Activated naive CD8-positive, alpha-beta T cell treated with anti-CD3 and anti-CD28 coated beads, Interleukin-2, amount 10 ng/mL, durations not matched to agents 7 days and 5 days (primary cell): Measurements from ENCODE around the gene TFEC. TPM values are rescaled to one million over a fixed set of nuclear protein-coding genes. Genes with fewer than 3 reads are reported as not detected.
"Not testable (repeated sequence)": the region's sequence is repeated elsewhere in the genome, so short reads cannot be mapped to it uniquely, and the experiment has no call there.

Experiments
- ATAC-seq: fragments of 150-1000 bp; cut with Tn5 transposase; one replicate; pipeline ENCODE4 v1.10.0; 2021; ENCODE audit warnings: low read depth, moderate library complexity
- POLR2A ChIA-PET: fragments of 350-600 bp; sonication (Branson Sonifier 250); formaldehyde crosslinking; loops from one replicate; lab custom pipeline; 2021; ENCODE audit warnings: antibody characterized with exemption; lab: Charles Lee
- DNase-seq: peaks from one replicate; pipeline ENCODE4 v3.0.0; 2021
- H3K27ac Mint-ChIP-seq: one replicate; pipeline ENCODE4 v1.8.0; 2022; ENCODE audit warnings: mild to moderate bottlenecking, mixed read lengths
- H3K27me3 Mint-ChIP-seq: one replicate; pipeline ENCODE4 v1.8.0; 2022; ENCODE audit warnings: mild to moderate bottlenecking, moderate library complexity, mixed read lengths
- H3K36me3 Mint-ChIP-seq: one replicate; pipeline ENCODE4 v1.8.0; 2021; ENCODE audit warnings: mild to moderate bottlenecking, mixed read lengths
- H3K4me1 Mint-ChIP-seq: one replicate; pipeline ENCODE4 v1.8.0; 2021; ENCODE audit warnings: mixed read lengths
- H3K4me3 Mint-ChIP-seq: one replicate; pipeline ENCODE4 v1.8.0; 2022; ENCODE audit warnings: mild to moderate bottlenecking, moderate library complexity, mixed read lengths
- H3K9me3 Mint-ChIP-seq: one replicate; pipeline ENCODE4 v1.8.0; 2021; ENCODE audit warnings: mixed read lengths
- total RNA-seq, 2 experiments: library from RNA; stranded (reverse); gene quantifications; one replicate each; pipeline ENCODE4 v1.2.3, GENCODE V29; 2021

TFEC gene
- total RNA-seq, 2 experiments from 2014 or later = 1.1 to 1.3 TPM

DNA sequence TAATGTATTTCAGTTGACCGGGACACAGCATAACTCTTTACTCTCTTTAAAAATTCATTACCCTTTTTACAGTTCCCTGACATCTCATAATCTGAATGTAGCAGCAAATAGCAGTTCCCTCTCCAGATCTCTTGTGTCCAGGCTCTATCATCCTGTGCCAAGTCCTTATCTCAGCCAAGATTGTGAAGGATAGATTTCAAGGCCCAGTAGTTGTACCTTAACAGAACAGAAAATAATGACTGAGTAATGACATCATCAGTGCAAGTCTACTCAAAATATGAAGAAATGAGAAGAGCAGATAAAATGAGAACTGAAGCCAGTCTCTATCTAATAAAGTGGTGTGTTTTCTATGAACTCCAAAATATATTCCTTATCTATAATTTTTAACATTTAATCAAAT is 92.6 kb downstream of the TFEC start:
- H3K27me3 Mint-ChIP-seq = no peaks in the 10 kb centered on the region
- ATAC-seq (no peak), DNase-seq (no peak)
- no peaks in the 10 kb centered on the region for H3K9me3 Mint-ChIP-seq
- no peak overlapping the region for H3K4me3 Mint-ChIP-seq
- no peak overlapping the region for H3K27ac Mint-ChIP-seq
- H3K36me3 Mint-ChIP-seq = no peaks in the 10 kb centered on the region
- POLR2A ChIA-PET = no interaction called here
- no peaks in the 10 kb centered on the region for H3K4me1 Mint-ChIP-seq

DNA sequence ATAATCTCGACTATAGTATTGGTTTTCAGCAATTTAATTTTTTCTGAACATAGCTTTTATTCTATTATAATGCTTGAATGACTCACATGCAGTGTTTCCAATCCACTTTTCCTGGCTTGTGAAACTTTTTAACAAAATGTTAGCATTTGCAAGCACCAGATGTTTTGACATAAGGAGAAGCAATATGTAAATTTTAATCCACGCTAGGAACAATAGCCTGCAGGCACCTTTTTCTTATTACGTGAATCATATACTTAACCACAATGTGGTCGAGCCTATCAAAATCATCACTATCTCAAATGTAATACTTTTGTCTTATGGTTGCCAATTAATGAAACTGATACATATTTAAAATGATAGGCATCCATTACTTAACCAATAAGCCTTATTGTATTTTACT is 97.1 kb downstream of the TFEC start:
- Mint-ChIP-seq H3K27me3 (no peaks in the 10 kb centered on the region), H3K36me3 (no peaks in the 10 kb centered on the region), H3K27ac (no peak overlapping the region), H3K4me3 (no peak overlapping the region), H3K4me1 (no peaks in the 10 kb centered on the region), H3K9me3 (no peaks in the 10 kb centered on the region)
- POLR2A ChIA-PET = no interaction called here
- DNase-seq (no peak), ATAC-seq (no peak)

DNA sequence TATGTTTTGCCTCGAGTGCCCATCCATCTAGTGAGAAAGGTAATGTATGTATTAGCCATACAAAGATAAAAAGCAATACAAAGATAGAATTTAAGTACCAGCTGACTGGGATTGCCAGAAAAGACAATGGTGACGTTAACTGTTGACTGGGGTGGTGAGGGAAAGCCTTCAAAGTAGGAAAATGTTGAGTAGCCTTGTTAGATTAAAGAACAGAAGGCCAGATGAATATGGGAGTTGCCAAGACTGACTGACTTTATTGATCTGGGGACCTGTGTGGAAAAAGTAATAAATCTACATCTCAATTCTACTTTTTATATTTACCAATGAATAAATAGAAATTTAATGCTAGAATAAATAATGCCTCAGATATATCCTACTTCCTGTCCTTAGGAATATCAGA is 97.7 kb downstream of the TFEC start:
- no peaks in the 10 kb centered on the region for H3K9me3 Mint-ChIP-seq
- DNase-seq = no peak
- H3K4me3 Mint-ChIP-seq = no peak overlapping the region
- H3K27ac Mint-ChIP-seq = no peak overlapping the region
- H3K27me3 Mint-ChIP-seq = no peaks in the 10 kb centered on the region
- H3K36me3 Mint-ChIP-seq = no peaks in the 10 kb centered on the region
- no peak for ATAC-seq
- POLR2A ChIA-PET = no interaction called here
- no peaks in the 10 kb centered on the region for H3K4me1 Mint-ChIP-seq

DNA sequence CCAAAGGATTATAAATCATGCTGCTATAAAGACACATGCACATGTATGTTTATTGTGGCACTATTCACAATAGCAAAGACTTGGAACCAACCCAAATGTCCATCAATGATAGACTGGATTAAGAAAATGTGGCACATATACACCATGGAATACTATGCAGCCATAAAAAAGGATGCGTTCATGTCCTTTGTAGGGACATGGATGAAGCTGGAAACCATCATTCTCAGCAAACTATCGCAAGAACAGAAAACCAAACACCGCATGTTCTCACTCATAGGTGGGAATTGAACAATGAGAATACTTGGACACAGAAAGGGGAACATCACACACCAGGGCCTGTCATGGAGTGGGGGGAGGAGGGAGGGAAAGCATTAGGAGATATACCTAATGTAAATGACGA is 100.4 kb downstream of the TFEC start:
- H3K27me3 Mint-ChIP-seq, H3K4me1 Mint-ChIP-seq, H3K4me3 Mint-ChIP-seq, H3K36me3 Mint-ChIP-seq, H3K27ac Mint-ChIP-seq, POLR2A ChIA-PET, DNase-seq, ATAC-seq, H3K9me3 Mint-ChIP-seq: not testable (repeated sequence)

DNA sequence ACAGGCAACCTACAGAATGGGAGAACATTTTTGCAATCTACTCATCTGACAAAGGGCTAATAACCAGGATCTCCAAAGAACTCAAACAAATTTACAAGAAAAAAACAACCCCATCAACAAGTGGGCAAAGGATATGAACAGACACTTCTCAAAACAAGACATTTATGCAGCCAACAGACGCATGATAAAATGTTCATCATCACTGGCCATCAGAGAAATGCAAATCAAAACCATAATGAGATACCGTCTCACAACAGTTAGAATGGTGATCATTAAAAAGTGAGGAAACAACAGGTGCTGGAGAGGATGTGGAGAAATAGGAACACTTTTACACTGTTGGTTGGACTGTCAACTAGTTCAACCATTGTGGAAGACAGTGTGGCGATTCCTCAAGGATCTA is 100.8 kb downstream of the TFEC start:
- POLR2A ChIA-PET, DNase-seq, H3K36me3 Mint-ChIP-seq, ATAC-seq, H3K9me3 Mint-ChIP-seq, H3K27me3 Mint-ChIP-seq, H3K4me3 Mint-ChIP-seq, H3K27ac Mint-ChIP-seq, H3K4me1 Mint-ChIP-seq: not testable (repeated sequence)

DNA sequence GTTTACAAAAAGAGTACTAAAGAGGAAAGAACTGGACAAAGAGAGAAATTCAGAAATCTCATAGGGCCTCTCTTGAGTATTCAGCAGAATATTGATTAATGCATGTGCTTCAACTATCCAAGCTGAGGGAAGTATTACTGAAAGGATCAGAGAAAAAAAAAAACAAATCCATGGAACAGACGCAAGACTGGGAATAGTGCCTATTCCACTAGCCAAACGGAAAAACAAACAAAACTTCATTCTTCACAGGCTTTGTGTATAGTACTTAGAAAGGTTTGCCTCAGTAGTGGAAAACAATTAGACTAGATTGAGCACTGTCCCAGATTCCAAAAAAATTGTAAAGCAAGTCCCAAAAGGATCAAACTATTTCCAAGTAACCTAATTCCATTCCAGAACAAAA is 106.2 kb downstream of the TFEC start:
- Mint-ChIP-seq H3K4me1 (no peaks in the 10 kb centered on the region), H3K27ac (no peak overlapping the region), H3K9me3 (no peaks in the 10 kb centered on the region), H3K36me3 (no peaks in the 10 kb centered on the region), H3K4me3 (no peak overlapping the region), H3K27me3 (no peaks in the 10 kb centered on the region)
- POLR2A ChIA-PET = no interaction called here
- DNase-seq = no peak
- ATAC-seq = no peak

DNA sequence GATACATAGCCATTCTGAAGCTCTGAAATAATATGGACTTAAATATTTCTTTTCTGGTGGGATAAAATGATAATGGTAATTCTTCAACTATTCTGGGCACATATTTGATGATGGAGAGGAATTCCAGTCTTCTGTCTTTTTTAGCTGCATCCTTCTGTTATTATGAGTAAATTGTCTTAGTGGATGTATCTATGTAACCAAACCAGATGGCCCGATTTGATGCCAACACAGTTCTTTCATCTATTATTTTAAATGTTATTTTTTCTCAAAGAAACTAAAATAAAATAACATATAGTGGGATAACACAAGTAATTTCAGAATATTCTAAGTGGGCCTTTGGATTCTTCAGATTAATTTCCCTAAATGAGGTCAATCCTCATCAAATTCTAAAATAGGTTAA is 110.2 kb downstream of the TFEC start:
- no peak for DNase-seq
- H3K36me3 Mint-ChIP-seq = no peaks in the 10 kb centered on the region
- no peak overlapping the region for H3K27ac Mint-ChIP-seq
- no peak overlapping the region for H3K4me3 Mint-ChIP-seq
- no peaks in the 10 kb centered on the region for H3K27me3 Mint-ChIP-seq
- no peak for ATAC-seq
- H3K4me1 Mint-ChIP-seq = no peaks in the 10 kb centered on the region
- POLR2A ChIA-PET = no interaction called here
- no peaks in the 10 kb centered on the region for H3K9me3 Mint-ChIP-seq

DNA sequence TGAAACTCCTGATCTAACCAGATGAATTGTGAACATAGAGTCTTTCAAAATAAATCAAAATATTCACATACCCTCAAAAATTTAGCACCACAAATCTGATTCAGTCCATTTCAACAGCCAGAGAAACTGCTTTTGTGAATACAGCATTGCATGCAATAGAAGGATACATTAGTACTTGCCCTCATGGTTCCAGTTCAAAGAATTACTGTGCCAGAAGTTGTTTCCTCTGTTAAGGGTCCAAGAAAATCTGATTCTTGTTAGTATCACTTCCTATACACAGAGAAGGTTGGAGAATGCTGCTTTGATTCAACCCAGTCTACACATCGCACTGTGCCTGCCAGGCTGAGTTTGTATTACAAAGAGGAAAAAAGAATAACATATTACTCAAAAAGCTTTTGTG is 115.6 kb downstream of the TFEC start:
- H3K4me3 Mint-ChIP-seq = no peak overlapping the region
- no peaks in the 10 kb centered on the region for H3K4me1 Mint-ChIP-seq
- H3K9me3 Mint-ChIP-seq = no peaks in the 10 kb centered on the region
- no peak overlapping the region for H3K27ac Mint-ChIP-seq
- DNase-seq (no peak), ATAC-seq (no peak)
- POLR2A ChIA-PET = no interaction called here
- no peaks in the 10 kb centered on the region for H3K36me3 Mint-ChIP-seq
- H3K27me3 Mint-ChIP-seq = no peaks in the 10 kb centered on the region

DNA sequence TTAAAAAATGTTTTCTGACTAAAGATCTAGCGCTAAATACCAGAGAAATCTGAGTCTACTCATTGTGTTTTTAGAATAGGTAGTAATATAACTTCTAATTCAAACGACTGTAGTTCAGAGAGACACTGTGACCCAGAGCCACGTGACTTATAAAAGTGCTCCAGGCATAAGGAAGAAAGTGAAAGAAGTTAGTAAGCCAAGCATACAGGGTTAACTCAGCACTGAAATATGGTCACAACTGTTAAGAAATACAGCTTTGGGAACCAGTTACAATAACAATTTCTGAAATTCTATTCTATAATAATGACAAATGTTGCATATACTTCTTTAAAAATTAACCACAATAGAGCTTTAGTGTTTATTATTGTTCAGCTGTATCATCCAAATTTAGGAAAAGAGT is 119.1 kb downstream of the TFEC start:
- no peaks in the 10 kb centered on the region for H3K4me1 Mint-ChIP-seq
- peaks cover 2% of the 10 kb centered on the region for H3K27me3 Mint-ChIP-seq
- no peaks in the 10 kb centered on the region for H3K9me3 Mint-ChIP-seq
- no peak overlapping the region for H3K27ac Mint-ChIP-seq
- no peaks in the 10 kb centered on the region for H3K36me3 Mint-ChIP-seq
- ATAC-seq = no peak
- no peak overlapping the region for H3K4me3 Mint-ChIP-seq
- POLR2A ChIA-PET = no interaction called here
- DNase-seq = no peak

DNA sequence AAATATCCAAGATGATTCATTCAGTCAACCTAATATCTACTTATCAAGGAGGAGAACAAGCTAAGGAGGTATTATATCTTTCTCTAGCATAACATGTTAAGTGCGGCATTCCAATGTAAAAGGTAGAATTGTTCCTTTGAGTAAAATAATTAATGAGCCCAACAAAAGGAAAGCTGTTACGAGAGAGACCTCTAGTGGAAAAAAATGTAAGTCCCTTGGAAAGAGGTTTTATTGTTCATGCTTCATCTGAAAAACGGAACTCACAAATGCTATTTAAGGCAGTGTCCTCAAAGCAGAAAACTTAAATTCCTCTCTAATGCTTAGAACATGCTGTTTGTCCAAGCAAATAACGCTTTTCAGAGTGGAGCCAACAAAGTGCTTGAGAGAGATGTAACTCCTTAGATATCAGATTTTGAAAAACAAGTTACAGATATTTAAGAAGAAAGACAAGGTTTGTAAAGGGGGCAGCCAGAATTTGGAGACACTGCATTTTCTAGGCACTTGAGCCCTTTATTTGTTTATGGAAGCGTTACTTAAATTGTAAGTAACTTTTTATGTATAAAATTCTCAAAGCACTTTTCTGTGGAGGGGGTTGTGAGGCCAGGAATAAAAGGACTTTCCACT is 119.9 kb downstream of the TFEC start:
- POLR2A ChIA-PET = no interaction called here
- Mint-ChIP-seq H3K27me3 (peaks cover 2% of the 10 kb centered on the region), H3K4me3 (no peak overlapping the region), H3K4me1 (no peaks in the 10 kb centered on the region), H3K9me3 (no peaks in the 10 kb centered on the region), H3K27ac (no peak overlapping the region), H3K36me3 (no peaks in the 10 kb centered on the region)
- DNase-seq (no peak), ATAC-seq (no peak)

DNA sequence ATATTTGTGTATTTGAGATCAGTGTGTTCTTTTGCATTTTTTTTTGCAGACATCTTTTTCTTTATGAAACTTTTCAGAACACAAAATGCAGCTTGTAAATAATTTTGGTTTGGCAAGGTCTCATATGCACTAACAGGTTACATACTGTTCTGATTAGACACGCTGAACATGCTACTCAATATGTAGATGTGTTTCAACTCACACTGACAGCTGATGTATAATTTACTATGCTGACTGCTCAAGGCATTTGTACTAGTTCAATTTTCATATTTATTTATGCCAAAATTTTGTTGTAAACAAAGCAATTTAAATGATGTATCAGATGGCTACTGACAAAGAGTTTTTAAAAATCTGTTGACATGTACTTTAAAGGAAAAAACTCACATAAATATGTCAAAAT is 123.8 kb downstream of the TFEC start:
- Mint-ChIP-seq H3K27me3 (peaks cover 2% of the 10 kb centered on the region), H3K9me3 (no peaks in the 10 kb centered on the region), H3K4me3 (no peak overlapping the region), H3K36me3 (no peaks in the 10 kb centered on the region), H3K4me1 (no peaks in the 10 kb centered on the region), H3K27ac (no peak overlapping the region)
- DNase-seq = no peak
- ATAC-seq = no peak
- POLR2A ChIA-PET = no interaction called here

DNA sequence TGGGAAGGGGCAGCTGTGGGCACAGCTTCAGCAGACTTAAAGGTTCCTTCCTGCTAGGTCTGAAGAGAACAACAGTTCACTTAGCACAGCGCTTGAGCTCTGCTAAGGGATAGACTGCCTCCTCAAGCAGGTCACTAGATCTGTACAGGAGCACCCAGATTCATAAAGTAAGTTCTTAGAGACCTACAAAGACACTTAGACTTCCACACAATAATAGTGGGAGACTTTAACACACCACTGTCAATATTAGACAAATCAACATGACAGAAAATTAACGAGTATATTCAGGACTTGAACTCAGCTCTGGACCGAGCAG is 140.9 kb downstream of the TFEC start:
- Mint-ChIP-seq H3K27ac (no peak overlapping the region), H3K4me3 (no peak overlapping the region), H3K4me1 (no peaks in the 10 kb centered on the region), H3K9me3 (peaks cover 1% of the 10 kb centered on the region), H3K36me3 (no peaks in the 10 kb centered on the region), H3K27me3 (no peaks in the 10 kb centered on the region)
- POLR2A ChIA-PET = no interaction called here
- no peak for DNase-seq
- ATAC-seq = no peak

DNA sequence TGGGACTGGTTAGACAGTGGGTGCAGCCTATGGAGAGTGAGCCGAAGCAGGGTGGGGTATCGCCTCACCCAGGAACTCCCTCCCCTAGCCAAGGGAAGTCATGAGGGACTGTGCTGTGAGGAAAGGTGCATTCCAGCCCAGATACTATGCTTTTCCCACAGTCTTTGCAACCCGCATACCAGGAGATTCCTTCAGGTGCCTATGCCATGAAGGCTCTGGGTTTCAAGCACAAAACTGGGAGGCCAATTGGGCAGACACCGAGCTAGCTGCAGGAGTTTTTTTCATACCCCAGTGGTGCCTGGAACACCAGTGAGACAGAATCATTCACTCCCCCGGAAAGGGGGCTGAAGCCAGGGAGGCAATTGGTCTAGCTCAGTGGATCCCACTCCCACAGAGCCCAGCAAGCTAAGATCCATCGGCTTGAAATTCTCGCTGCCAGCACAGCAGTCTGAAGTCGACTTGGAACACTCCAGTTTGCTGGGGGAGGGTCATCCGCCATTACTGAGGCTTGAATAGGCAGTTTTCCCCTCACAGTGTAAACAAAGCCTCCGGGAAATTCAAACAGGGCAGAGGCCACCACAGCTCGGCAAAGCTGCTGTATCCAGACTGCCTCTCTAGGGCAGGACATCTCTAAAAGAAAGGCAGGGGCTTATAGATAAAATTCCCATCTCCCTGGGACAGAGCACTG is 141.4 kb downstream of the TFEC start:
- Mint-ChIP-seq H3K27ac (no peak overlapping the region), H3K9me3 (peaks cover 1% of the 10 kb centered on the region), H3K4me1 (no peaks in the 10 kb centered on the region), H3K4me3 (no peak overlapping the region), H3K27me3 (no peaks in the 10 kb centered on the region), H3K36me3 (no peaks in the 10 kb centered on the region)
- POLR2A ChIA-PET = no interaction called here
- DNase-seq (no peak), ATAC-seq (no peak)

DNA sequence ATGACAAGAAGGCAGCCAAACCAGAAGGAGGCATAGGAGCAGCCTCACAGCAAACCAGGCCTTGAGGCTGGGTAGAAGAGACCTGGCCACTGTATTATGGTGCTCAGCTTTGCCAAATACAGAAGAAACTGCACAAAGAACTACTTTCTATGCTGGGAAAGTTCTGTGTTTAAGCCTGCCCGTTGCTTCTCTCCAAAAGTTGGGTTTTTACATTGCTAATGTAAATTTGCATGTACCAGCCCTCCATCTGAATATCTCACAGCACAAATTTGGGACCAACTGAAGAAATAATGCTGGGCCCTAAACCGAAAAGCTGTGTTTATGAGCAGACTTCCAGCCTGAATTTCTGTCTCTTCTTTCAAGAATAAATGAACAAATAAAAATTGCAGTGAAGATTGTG is 145.0 kb downstream of the TFEC start:
- Mint-ChIP-seq H3K27me3 (no peaks in the 10 kb centered on the region), H3K9me3 (no peaks in the 10 kb centered on the region), H3K27ac (no peak overlapping the region), H3K4me1 (no peaks in the 10 kb centered on the region), H3K36me3 (no peaks in the 10 kb centered on the region), H3K4me3 (no peak overlapping the region)
- DNase-seq = no peak
- ATAC-seq = no peak
- POLR2A ChIA-PET = no interaction called here
